ENCODE measurements around the gene JAML. TPM values are rescaled to one million over a fixed set of nuclear protein-coding genes. Genes with fewer than 3 reads are reported as not detected.
"Not testable (repeated sequence)": the region's sequence is repeated elsewhere in the genome, so short reads cannot be mapped to it uniquely, and the experiment has no call there.

Gene JAML
- total RNA-seq, 2 donors from 2014 or later: 79.9 to 84.0 TPM

- peak overlapping the region; percentile 16 for H3K27ac Mint-ChIP-seq
- H3K36me3 Mint-ChIP-seq (ENCODE audit: low read depth); H3K4me3 Mint-ChIP-seq; H3K9me3 ChIP-seq (ENCODE audit: control insufficient read depth, low read length, poor library complexity, severe bottlenecking); H3K4me1 Mint-ChIP-seq; ATAC-seq; H3K27me3 Mint-ChIP-seq; DNase-seq: not testable (repeated sequence)
Observed at GRCh38 chr11:118192817-118193216, 32.0 kb downstream of the JAML start.

DNA sequence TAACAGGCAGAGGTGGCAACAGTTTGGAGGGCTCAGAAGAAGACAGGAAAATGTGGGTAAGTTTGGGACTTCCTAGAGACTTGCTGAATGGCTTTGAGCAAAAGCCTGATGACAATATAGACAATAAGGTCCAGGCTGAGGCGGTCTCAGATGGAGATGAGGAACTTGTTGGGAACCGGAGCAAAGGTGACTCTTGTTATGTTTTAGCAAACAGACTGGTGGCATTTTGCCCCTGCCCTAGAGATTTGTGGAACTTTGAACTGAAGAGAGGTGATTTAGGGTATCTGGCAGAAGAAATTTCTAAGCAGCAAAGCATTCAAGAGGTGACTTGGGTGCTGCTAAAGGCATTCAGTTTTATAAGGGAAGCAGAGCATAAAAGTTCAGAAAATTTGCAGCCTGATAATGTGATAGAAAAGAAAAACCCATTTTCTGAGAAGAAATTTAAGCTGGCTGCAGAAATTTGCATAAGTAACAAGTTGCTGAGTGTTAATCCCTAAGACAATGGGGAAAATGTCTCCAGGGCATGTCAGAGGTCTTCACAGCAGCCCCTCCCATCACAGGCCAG, 33.8 kb downstream of the JAML start:
- not testable (repeated sequence) for H3K9me3 ChIP-seq (ENCODE audit: control insufficient read depth, low read length, poor library complexity, severe bottlenecking); H3K36me3 Mint-ChIP-seq (ENCODE audit: low read depth); H3K4me3 Mint-ChIP-seq; H3K27me3 Mint-ChIP-seq; H3K4me1 Mint-ChIP-seq; DNase-seq; H3K27ac Mint-ChIP-seq; ATAC-seq

DNA sequence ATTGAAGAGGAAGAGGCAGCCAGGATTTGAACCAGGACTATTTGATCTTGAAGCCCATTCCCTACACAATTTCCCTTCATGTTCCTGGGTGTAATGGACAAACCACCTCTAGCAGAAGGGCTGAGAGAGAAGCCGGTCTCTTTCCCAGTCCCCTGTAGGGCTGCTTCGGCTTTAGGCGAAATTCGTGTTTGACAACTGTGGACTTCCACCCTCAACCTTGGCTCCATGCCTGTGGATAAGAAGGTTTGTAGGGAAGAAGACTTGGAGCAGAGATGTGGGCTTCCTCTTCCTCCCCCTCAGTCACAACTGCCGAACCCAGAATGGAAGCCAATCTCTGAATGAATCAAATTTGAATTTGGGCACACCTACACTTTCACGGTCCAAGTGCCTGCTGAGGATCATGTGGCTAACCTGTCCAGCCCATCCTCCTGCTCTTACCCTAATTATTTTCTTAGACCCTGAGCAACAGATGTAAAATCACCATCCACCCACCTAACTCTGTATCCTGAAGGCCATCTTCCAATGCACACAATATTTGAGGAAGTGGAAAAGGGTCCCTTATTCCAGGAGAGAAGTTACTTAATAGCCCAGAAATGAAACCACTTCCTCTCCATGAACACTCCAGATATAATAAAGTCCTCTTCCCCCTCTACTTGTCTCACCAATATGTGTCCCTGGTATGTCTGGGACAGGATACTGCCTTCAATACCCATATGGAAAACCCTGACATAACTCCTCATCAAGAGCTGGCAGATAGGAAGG, 38.3 kb downstream of the JAML start:
- no peak for DNase-seq
- H3K36me3 Mint-ChIP-seq (ENCODE audit: low read depth): no peaks in the 10 kb centered on the region
- peaks cover 20% of the 10 kb centered on the region for H3K27me3 Mint-ChIP-seq
- H3K27ac Mint-ChIP-seq: no peak overlapping the region
- no peaks in the 10 kb centered on the region for H3K9me3 ChIP-seq (ENCODE audit: control insufficient read depth, low read length, poor library complexity, severe bottlenecking)
- H3K4me1 Mint-ChIP-seq: peaks cover 4% of the 10 kb centered on the region
- no peak overlapping the region for H3K4me3 Mint-ChIP-seq
- no peak for ATAC-seq

DNA sequence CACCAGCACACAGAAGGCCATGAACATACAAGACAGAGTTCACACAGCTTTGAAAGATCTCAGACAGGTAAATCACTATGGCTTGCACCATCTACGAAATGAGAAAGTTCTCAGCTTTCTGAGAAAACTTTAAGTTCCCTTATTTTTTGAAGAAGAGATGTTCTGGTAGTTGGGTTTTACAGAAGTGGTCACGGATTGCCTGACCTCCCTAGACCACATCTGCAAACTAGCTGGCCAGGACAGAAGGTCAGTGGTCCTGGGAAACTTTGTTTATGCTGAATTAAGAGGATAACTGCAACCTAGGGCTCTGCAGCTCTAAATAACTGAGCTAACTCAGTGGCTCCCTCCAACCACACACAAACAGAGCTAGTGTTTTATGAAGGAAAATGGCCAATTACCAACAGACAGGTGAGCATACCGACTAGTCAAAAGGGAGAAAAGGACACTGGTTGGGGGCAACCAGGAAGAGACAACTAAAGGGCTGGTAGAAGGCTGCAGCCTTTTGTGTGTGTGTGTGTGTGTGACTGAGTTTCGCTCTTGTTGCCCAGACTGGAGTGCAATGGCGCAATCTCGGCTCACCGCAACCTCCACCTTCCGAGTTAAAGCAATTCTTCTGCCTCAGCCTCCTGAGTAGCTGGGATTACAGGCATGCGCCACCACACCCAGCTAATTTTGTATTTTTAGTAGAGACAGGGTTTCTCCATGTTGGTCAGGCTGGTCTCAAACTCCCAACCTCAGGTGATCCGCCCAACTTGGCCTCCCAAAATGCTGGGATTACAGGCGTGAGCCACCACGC, 39.8 kb downstream of the JAML start:
- Mint-ChIP-seq H3K4me3 (no peak overlapping the region), H3K27me3 (peaks cover 23% of the 10 kb centered on the region), H3K4me1 (peaks cover 4% of the 10 kb centered on the region), H3K27ac (no peak overlapping the region), H3K36me3 (ENCODE audit: low read depth) (no peaks in the 10 kb centered on the region)
- no peak for ATAC-seq
- DNase-seq: no peak
- H3K9me3 ChIP-seq (ENCODE audit: control insufficient read depth, low read length, poor library complexity, severe bottlenecking): no peaks in the 10 kb centered on the region

DNA sequence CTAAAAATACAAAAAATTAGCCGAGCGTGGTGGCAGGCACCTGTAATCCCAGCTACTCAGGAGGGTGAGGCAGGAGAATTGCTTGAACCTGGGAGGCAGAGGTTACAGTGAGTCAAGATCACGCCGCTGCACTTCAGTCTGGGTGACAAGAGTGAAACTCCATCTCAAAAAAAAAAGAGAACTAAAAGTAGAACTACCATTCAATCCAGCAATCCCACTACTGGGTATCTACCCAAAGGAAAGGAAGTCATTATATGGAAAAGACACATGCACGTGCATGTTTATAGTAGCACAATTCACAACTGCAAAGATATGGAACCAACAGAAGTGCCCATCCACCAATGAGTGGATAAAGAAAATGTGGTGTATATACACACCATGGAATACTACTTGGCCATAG, 41.1 kb downstream of the JAML start:
- H3K9me3 ChIP-seq (ENCODE audit: control insufficient read depth, low read length, poor library complexity, severe bottlenecking); H3K27ac Mint-ChIP-seq; H3K4me3 Mint-ChIP-seq; H3K4me1 Mint-ChIP-seq; DNase-seq; H3K36me3 Mint-ChIP-seq (ENCODE audit: low read depth); ATAC-seq: not testable (repeated sequence)
- H3K27me3 Mint-ChIP-seq: peaks cover 28% of the 10 kb centered on the region

GRCh38 chr11:118180300-118180703, 44.5 kb downstream of the JAML start:
- DNase-seq (no peak), ATAC-seq (no peak)
- no peak overlapping the region for H3K27ac Mint-ChIP-seq
- no peaks in the 10 kb centered on the region for H3K9me3 ChIP-seq (ENCODE audit: control insufficient read depth, low read length, poor library complexity, severe bottlenecking)
- H3K36me3 Mint-ChIP-seq (ENCODE audit: low read depth): no peaks in the 10 kb centered on the region
- peaks cover 39% of the 10 kb centered on the region for H3K27me3 Mint-ChIP-seq
- no peak overlapping the region for H3K4me3 Mint-ChIP-seq
- no peaks in the 10 kb centered on the region for H3K4me1 Mint-ChIP-seq

DNA sequence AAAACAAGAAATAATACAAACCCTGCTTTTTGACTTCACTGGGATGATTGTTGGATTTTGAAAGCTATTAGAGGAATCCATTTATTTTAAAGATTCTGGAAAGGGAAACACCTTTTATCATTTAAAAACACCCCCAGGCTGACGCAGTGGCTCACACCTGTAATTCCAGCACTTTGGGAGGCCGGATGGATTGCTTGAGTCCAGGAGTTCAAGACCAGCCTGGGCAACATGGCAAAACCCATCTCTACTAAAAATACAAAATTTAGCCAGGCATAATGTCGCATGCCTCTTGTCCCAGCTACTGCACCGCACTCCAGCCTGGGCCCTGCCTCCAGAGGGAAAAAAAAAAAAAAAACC, 48.1 kb downstream of the JAML start:
- DNase-seq (no peak), ATAC-seq (no peak)
- Mint-ChIP-seq H3K4me3 (no peak overlapping the region), H3K27ac (no peak overlapping the region), H3K27me3 (peaks cover 29% of the 10 kb centered on the region), H3K4me1 (peaks cover under 1% of the 10 kb centered on the region), H3K36me3 (ENCODE audit: low read depth) (no peaks in the 10 kb centered on the region)
- H3K9me3 ChIP-seq (ENCODE audit: control insufficient read depth, low read length, poor library complexity, severe bottlenecking): no peaks in the 10 kb centered on the region

DNA sequence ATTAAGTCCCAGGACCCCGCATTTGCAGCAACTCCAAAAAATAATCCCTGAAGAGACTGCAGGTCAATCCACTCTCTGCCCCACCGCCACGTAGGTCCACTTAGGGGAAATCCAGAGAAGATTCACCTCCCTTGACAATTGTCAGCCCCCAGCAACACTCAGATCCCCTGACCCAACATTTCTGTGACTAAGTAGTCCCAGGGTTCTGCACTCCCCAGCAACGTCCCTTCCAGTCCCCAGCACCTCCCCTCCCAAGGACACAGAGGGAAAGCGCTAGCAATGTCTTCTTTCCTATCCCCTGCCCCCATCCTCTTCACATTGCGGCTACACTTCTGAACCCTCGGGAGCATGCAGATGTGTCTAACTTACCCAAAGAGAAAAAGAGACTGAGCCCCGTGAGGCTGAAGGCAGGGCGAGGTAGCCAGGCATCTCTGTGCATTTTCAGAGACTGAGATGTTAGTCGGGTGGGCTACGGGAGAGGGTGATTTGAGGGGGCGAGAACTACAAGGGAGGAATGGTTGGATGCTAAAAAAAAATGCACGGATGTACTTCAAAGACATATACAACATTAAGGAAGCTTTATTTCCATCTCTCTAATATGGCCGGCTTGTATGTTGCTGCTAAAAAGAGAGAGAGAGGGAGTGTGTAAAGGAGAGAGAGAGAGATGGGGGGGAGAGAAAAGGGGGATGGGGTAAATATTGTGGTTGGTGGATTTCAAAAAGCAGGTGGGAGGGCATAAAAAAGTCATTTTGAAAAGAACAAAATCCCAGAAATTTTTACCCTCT, 48.6 kb downstream of the JAML start, which contains the start of gene SCN2B:
Gene SCN2B (minus strand): TSS at position 647 of the 785 bp plus-strand sequence. CDS start 208 bp downstream, at position 439.
- DNase-seq: no peak
- no peaks in the 10 kb centered on the region for H3K9me3 ChIP-seq (ENCODE audit: control insufficient read depth, low read length, poor library complexity, severe bottlenecking)
- H3K27ac Mint-ChIP-seq: no peak within 1 kb of the TSS
- no peaks in the 10 kb centered on the region for H3K36me3 Mint-ChIP-seq (ENCODE audit: low read depth)
- no peak for ATAC-seq
- peaks cover 25% of the 10 kb centered on the region for H3K27me3 Mint-ChIP-seq
- H3K4me3 Mint-ChIP-seq: no peak within 1 kb of the TSS
- peaks cover 3% of the 10 kb centered on the region for H3K4me1 Mint-ChIP-seq

DNA sequence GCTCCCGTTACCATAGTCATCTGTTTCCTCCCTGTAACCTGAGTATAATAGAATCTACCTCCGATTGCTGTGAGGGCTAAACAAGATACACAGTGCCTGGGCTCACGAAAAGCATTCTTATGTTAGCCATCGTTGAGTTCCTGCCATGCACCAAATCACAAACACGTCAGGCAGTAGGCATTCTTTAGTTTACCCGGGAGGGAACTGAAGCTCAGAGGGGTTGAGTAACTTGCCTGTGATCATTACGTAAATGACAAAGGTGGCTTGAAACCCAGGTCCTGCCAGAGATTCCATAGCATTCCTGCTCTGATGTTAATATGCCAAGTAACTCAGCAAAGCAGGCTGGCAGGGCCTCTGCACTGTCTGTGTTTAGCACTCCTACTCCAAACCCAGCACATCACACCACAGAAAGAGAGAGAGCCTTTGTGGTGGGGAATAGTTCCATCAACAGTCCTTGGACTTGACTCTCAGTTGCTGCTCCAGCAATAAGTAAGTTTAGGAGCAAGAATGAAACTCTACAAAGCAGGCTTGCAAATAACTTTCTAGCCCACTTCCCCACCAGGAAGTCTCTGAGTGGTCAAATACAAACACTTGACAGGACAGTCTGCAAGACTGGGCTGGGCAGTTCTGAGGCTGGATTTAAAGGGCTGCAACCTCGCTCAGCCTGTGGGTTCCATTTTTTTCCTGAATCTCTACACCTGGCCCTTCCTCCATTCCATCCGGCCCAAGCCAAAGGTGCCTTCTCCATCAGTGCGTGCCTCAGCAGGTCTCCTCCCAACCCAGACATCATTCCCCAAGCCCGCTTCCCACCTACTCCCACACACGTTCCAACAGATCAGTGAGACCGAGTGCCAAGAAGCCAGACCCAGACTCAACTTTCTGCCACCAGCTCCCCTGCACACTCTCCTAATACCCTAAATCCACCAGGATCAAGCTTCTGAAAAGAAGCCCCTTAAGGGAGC, 49.5 kb downstream of the JAML start:
- Mint-ChIP-seq H3K36me3 (ENCODE audit: low read depth) (no peaks in the 10 kb centered on the region), H3K27ac (peak overlapping the region; percentile 71), H3K4me1 (peaks cover 5% of the 10 kb centered on the region), H3K4me3 (no peak overlapping the region), H3K27me3 (peaks cover 25% of the 10 kb centered on the region)
- ATAC-seq (no peak), DNase-seq (no peak)
- H3K9me3 ChIP-seq (ENCODE audit: control insufficient read depth, low read length, poor library complexity, severe bottlenecking): no peaks in the 10 kb centered on the region

- Mint-ChIP-seq H3K4me1 (peaks cover 6% of the 10 kb centered on the region), H3K27ac (no peak overlapping the region), H3K36me3 (ENCODE audit: low read depth) (no peaks in the 10 kb centered on the region), H3K4me3 (no peak overlapping the region), H3K27me3 (peaks cover 25% of the 10 kb centered on the region)
- no peak for DNase-seq
- no peaks in the 10 kb centered on the region for H3K9me3 ChIP-seq (ENCODE audit: control insufficient read depth, low read length, poor library complexity, severe bottlenecking)
- no peak for ATAC-seq
Observed at GRCh38 chr11:118174006-118174567, 50.7 kb downstream of the JAML start.

DNA sequence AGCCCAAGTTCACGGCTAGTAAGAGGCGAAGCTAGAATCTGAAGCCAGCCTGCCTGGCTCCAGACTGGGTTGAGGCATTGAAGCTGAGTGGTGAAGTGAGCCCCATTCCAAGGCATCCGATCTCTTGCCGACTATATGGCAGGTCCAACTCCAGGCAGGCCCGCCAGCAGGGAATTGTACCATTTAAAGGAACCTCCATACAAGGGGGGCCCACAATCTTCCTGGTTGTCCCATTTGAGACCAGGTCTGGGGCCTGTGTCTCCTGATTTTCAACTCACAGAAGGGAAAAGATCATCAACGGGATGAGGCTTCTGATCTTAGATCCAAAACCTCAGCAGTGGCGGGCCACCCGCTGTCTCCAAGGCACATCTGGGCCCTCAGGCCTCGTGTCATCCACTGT, 52.5 kb downstream of the JAML start:
- DNase-seq (no peak), ATAC-seq (no peak)
- Mint-ChIP-seq H3K27ac (peak overlapping the region; percentile 54), H3K4me1 (peaks cover 8% of the 10 kb centered on the region), H3K4me3 (no peak overlapping the region), H3K27me3 (peaks cover 35% of the 10 kb centered on the region), H3K36me3 (ENCODE audit: low read depth) (no peaks in the 10 kb centered on the region)
- no peaks in the 10 kb centered on the region for H3K9me3 ChIP-seq (ENCODE audit: control insufficient read depth, low read length, poor library complexity, severe bottlenecking)

All from T-helper 17 cell (primary cell).